Stimulated activated CD8-positive, alpha-beta memory T cell treated with anti-CD3 and anti-CD28 coated beads, Interleukin-12 subunit alpha, Interleukin-12 subunit beta, amount 100 ng/mL, for 4 hours (primary cell): ENCODE measurements around the gene GPRIN1.
A peak's percentile ranks its signal among the peaks of the same experiment; 100 is the strongest.
"Not testable (repeated sequence)": the region's sequence is repeated elsewhere in the genome, so short reads cannot be mapped to it uniquely, and the experiment has no call there.

ENCODE experiments used
- DNase-seq: peaks from one replicate; pipeline ENCODE4 v3.0.0-alpha.2; 2020; ENCODE audit warnings: low read depth

Gene GPRIN1

GRCh38 chr5:176597417-176598389, 12.3 kb downstream of the GPRIN1 start:
- no peak for DNase-seq

GRCh38 chr5:176596689-176597416, 13.1 kb downstream of the GPRIN1 start:
- DNase-seq, result peak; percentile 60

- no peak for DNase-seq
These were observed 13.8 kb downstream of the GPRIN1 start for GRCh38 chr5:176596069-176596644.

GRCh38 chr5:176595386-176595943, 14.5 kb downstream of the GPRIN1 start:
- no peak for DNase-seq

GRCh38 chr5:176594554-176594953, 15.4 kb downstream of the GPRIN1 start:
- DNase-seq, result no peak

- no peak for DNase-seq
These were observed 16.6 kb downstream of the GPRIN1 start for GRCh38 chr5:176593273-176593869.

- DNase-seq, result no peak
These were observed 17.4 kb downstream of the GPRIN1 start for GRCh38 chr5:176592573-176592972.

GRCh38 chr5:176591667-176592066, 18.3 kb downstream of the GPRIN1 start:
- not testable (repeated sequence) for DNase-seq

- no peak for DNase-seq
These were observed 19.8 kb downstream of the GPRIN1 start for GRCh38 chr5:176590035-176590717.

GRCh38 chr5:176589039-176589769, 20.8 kb downstream of the GPRIN1 start:
- DNase-seq, result no peak

- no peak for DNase-seq
These were observed 21.7 kb downstream of the GPRIN1 start for GRCh38 chr5:176588297-176588696.

- no peak for DNase-seq
These were observed 22.6 kb downstream of the GPRIN1 start for GRCh38 chr5:176587398-176587797.

- no peak for DNase-seq
These were observed 26.9 kb downstream of the GPRIN1 start for GRCh38 chr5:176583076-176583475.

GRCh38 chr5:176581361-176581760, 28.6 kb downstream of the GPRIN1 start:
- DNase-seq, result no peak

GRCh38 chr5:176579323-176579722, 30.6 kb downstream of the GPRIN1 start:
- no peak for DNase-seq

- DNase-seq, result no peak
These were observed 31.6 kb downstream of the GPRIN1 start for GRCh38 chr5:176578391-176578808.

- no peak for DNase-seq
These were observed 32.4 kb downstream of the GPRIN1 start for GRCh38 chr5:176577312-176578176.

GRCh38 chr5:176575488-176576422, 34.2 kb downstream of the GPRIN1 start:
- DNase-seq, result no peak
